Osteoblast (primary cell): Measurements from ENCODE around the gene DHRSX. TPM values are rescaled to one million over a fixed set of nuclear protein-coding genes. Genes with fewer than 3 reads are reported as not detected.
"Not testable (repeated sequence)": the region's sequence is repeated elsewhere in the genome, so short reads cannot be mapped to it uniquely, and the experiment has no call there.

ENCODE experiments used
- DNase-seq: peaks from one replicate; pipeline ENCODE4 v3.0.0; 2011; ENCODE audit warnings: low spot score, mixed read lengths; ENCODE audit not compliant: insufficient read length; ENCODE audit errors: missing footprints
- H2AFZ ChIP-seq: 2 replicates; pipeline ENCODE4 v1.6.0; 2011; ENCODE audit warnings: mild to moderate bottlenecking, low read length
- H3K27ac ChIP-seq: 2 replicates; pipeline ENCODE4 v1.5.1; 2011; ENCODE audit warnings: mild to moderate bottlenecking, low read depth, low read length, moderate library complexity
- H3K27me3 ChIP-seq: 2 replicates; pipeline ENCODE4 v1.6.0; 2012; ENCODE audit warnings: mild to moderate bottlenecking, control low read depth, inconsistent platforms, low read length, moderate library complexity; ENCODE audit not compliant: insufficient read depth
- H3K36me3 ChIP-seq: 2 replicates; pipeline ENCODE4 v1.5.1; 2011; ENCODE audit warnings: mild to moderate bottlenecking, low read length, control low read depth, moderate library complexity; ENCODE audit not compliant: insufficient read depth
- H3K4me1 ChIP-seq: 2 replicates; pipeline ENCODE4 v1.5.1; 2011; ENCODE audit warnings: mild to moderate bottlenecking, low read length, control low read depth, moderate library complexity; ENCODE audit not compliant: insufficient read depth
- H3K4me2 ChIP-seq: 2 replicates; pipeline ENCODE4 v1.6.0; 2011; ENCODE audit warnings: mild to moderate bottlenecking, low read length; ENCODE audit not compliant: insufficient read depth
- H3K4me3 ChIP-seq: fragments of 200-600 bp; sonication (generic); 3 replicates; pipeline ENCODE4 v1.5.1; 2012; ENCODE audit warnings: mild to moderate bottlenecking, low read length, inconsistent platforms; ENCODE audit not compliant: insufficient read depth
- H3K79me2 ChIP-seq: 2 replicates; pipeline ENCODE4 v1.6.0; 2012; ENCODE audit warnings: mild to moderate bottlenecking, low read length, control low read depth, inconsistent platforms; ENCODE audit not compliant: insufficient read depth
- H3K9me3 ChIP-seq: 2 replicates; pipeline ENCODE4 v1.5.1; 2011; ENCODE audit warnings: low read depth, low read length, control low read depth
- H4K20me1 ChIP-seq: 2 replicates; pipeline ENCODE4 v1.6.0; 2012; ENCODE audit warnings: mild to moderate bottlenecking, low read length, control low read depth; ENCODE audit not compliant: insufficient read depth
- total RNA-seq: library from RNA; depleted of rRNA; stranded (reverse); fragments of >200 nt; gene quantifications from 2 replicates; pipeline ENCODE4 v1.2.3, GENCODE V29; 2012
- TF ChIP-seq, protein P1 (sequence below): IDR thresholded peaks from 2 replicates; pipeline ENCODE4 v1.5.1; 2011; ENCODE audit warnings: mild to moderate bottlenecking, low read depth, low read length, moderate library complexity; ENCODE audit errors: extremely low read depth

DHRSX gene
- total RNA-seq, 1 donor = 37.6 TPM

DNA sequence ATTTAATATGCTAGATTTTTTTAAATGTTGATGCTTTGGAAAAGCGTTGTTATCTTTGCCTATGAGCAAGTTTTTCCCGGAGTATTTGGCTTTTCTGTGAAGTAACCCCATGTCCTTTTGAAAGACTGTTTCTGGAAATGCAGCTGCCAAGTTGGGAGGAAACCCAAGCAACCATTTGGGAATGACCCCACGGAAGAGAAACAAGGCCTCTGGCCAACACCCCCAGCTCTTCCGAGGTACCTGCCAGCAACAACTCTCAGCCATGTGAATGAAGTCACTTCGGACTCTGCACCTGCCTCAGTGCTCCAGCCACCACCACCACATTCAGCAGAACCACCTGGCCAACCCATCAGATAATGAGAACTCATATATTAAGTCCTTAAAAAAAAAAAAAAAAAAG, 36.2 kb upstream of the DHRSX start:
- no peaks in the 10 kb centered on the region for H3K9me3 ChIP-seq
- no peak overlapping the region for H3K4me2 ChIP-seq
- no peak for DNase-seq
- H3K27me3 ChIP-seq = peaks cover 14% of the 10 kb centered on the region
- no peaks in the 10 kb centered on the region for H3K4me1 ChIP-seq
- no peaks in the 10 kb centered on the region for H4K20me1 ChIP-seq
- H3K79me2 ChIP-seq = no peaks in the 10 kb centered on the region
- H2AFZ ChIP-seq = no peak overlapping the region
- no peak overlapping the region for H3K4me3 ChIP-seq
- TF ChIP-seq, protein P1, sequence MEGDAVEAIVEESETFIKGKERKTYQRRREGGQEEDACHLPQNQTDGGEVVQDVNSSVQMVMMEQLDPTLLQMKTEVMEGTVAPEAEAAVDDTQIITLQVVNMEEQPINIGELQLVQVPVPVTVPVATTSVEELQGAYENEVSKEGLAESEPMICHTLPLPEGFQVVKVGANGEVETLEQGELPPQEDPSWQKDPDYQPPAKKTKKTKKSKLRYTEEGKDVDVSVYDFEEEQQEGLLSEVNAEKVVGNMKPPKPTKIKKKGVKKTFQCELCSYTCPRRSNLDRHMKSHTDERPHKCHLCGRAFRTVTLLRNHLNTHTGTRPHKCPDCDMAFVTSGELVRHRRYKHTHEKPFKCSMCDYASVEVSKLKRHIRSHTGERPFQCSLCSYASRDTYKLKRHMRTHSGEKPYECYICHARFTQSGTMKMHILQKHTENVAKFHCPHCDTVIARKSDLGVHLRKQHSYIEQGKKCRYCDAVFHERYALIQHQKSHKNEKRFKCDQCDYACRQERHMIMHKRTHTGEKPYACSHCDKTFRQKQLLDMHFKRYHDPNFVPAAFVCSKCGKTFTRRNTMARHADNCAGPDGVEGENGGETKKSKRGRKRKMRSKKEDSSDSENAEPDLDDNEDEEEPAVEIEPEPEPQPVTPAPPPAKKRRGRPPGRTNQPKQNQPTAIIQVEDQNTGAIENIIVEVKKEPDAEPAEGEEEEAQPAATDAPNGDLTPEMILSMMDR = no peak
- no peaks in the 10 kb centered on the region for H3K36me3 ChIP-seq
- H3K27ac ChIP-seq = no peak overlapping the region

DNA sequence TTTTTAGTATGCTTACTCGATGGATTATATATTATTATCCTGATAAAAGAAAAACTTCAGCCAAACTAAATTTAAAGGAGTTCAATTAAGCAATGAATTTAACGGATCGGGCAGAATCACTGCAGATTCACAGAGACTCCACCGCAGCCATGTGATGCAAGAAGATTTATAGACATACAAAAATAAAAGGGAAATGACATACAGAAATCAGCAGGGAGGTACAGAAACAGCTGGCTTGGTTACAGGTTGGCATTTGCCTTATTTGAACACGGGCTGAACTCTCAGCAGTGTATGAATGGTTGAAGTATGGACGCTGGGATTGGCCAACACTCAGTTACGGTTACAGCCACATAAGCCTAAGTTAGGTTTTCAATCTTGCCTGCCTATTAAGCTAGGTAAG, 35.4 kb upstream of the DHRSX start:
- no peaks in the 10 kb centered on the region for H3K79me2 ChIP-seq
- TF ChIP-seq, protein P1 = no peak
- H3K9me3 ChIP-seq = no peaks in the 10 kb centered on the region
- no peak overlapping the region for H3K4me3 ChIP-seq
- H3K4me1 ChIP-seq = no peaks in the 10 kb centered on the region
- DNase-seq = no peak
- no peak overlapping the region for H2AFZ ChIP-seq
- no peak overlapping the region for H3K27ac ChIP-seq
- no peaks in the 10 kb centered on the region for H4K20me1 ChIP-seq
- peaks cover 14% of the 10 kb centered on the region for H3K27me3 ChIP-seq
- no peaks in the 10 kb centered on the region for H3K36me3 ChIP-seq
- no peak overlapping the region for H3K4me2 ChIP-seq

DNA sequence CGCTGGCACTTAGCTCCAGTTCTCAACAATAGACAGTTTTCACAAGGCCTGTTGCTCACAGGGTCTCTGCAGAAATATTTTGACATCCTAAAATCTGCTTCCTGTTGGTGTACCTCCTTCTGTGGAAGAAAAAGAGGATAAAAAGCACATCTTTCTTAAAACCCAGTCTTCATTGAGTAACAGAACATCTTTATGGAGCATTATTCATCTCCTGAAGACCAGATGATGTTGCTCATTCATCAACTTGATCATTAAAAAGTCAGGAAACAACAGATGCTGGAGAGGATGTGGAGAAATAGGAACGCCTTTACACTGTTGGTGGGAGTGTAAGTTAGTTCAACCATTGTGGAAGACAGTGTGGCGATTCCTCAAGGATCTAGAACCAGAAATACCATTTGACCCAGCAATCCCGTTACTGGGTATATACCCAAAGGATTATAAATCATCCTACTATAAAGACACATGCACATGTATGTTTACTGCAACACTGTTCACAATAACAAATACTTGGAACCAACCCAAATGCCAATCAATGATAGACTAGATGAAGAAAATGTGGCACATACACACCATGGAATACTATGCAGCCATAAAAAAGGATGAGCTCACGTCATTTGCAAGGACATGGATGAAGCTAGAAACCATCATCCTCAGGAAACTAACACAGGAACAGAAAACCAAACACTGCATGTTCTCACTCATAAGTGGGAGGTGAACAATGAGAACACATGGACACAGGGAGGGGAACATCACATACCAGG, 33.7 kb upstream of the DHRSX start:
- H3K36me3 ChIP-seq, DNase-seq, H3K4me3 ChIP-seq, H3K27ac ChIP-seq, H3K79me2 ChIP-seq, H3K9me3 ChIP-seq, H3K4me2 ChIP-seq, H4K20me1 ChIP-seq, H3K4me1 ChIP-seq, H2AFZ ChIP-seq: not testable (repeated sequence)
- peaks cover 14% of the 10 kb centered on the region for H3K27me3 ChIP-seq

DNA sequence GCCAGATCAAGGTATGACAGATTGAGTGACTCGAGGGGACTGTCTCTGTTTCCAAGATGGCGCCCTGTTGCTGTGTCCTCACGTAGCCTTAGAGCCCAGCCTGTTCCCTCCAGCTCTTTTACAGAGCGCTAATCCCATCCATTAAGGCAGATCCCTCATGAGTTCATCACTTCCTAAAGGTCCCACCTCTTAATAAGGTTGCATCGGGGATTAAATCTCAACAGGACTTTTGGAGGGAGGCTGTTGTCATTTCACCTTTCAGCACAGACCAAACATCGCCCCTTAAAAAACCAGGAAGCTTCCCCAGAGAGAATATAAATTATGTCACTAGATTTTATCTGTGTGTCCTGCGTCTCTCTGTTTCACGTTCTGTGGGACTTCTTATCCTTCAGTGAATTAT, 32.6 kb upstream of the DHRSX start:
- Histone ChIP-seq H2AFZ (no peak overlapping the region), H3K4me1 (no peaks in the 10 kb centered on the region), H4K20me1 (no peaks in the 10 kb centered on the region), H3K79me2 (no peaks in the 10 kb centered on the region), H3K27ac (no peak overlapping the region), H3K4me2 (no peak overlapping the region), H3K4me3 (no peak overlapping the region), H3K27me3 (peaks cover 12% of the 10 kb centered on the region), H3K36me3 (no peaks in the 10 kb centered on the region), H3K9me3 (no peaks in the 10 kb centered on the region)
- TF ChIP-seq, protein P1 = no peak
- DNase-seq = no peak
